ENCODE measurements around the gene TUSC2. TPM values are rescaled to one million over a fixed set of nuclear protein-coding genes. Genes with fewer than 3 reads are reported as not detected.

Gene TUSC2
- total RNA-seq, 1 experiment from 2014 or later = 29.2 TPM

- Mint-ChIP-seq H3K4me1 (ENCODE audit: low read depth, unreplicated experiment) (peaks cover 24% of the 10 kb centered on the region), H3K27ac (ENCODE audit: unreplicated experiment) (peak within 1 kb of the TSS; percentile 85), H3K36me3 (ENCODE audit: insufficient read depth, unreplicated experiment) (peaks cover 28% of the 10 kb centered on the region), H3K9me3 (ENCODE audit: low read depth, unreplicated experiment) (no peaks in the 10 kb centered on the region), H3K27me3 (ENCODE audit: unreplicated experiment) (no peaks in the 10 kb centered on the region), H3K4me3 (ENCODE audit: low read depth, unreplicated experiment) (peak within 1 kb of the TSS; percentile 96)
- intact Hi-C loops (cut with micrococcal nuclease; ENCODE audit: unreplicated experiment) = no loop called here
- TF ChIP-seq CTCF (IDR thresholded peaks at IDR 0.05; ENCODE audit: unreplicated experiment) = peak; percentile 46
- CTCF ChIA-PET = interaction anchor here (0.6 to 1.6 kb wide), 7 partner anchors 18 to 72 kb away, joined by 3 to 7 read pairs (median 5); no protein-coding TSS in a partner anchor
- peak; percentile 99 for DNase-seq
- TSS peak; percentile 38 for BruUV-seq (replicated peaks)
Observed at GRCh38 chr3:50298836-50299637, 29.0 kb downstream of the TUSC2 start, which contains the start of the genes HYAL3 and NAA80. TSS of gene HYAL3 (minus strand) at chr3:50299405. CDS start at chr3:50295602, 3,803 bp downstream. TSS of gene NAA80 (minus strand) at chr3:50299405. CDS start at chr3:50297463, 1,942 bp downstream.

GRCh38 chr3:50297896-50298725 is 29.9 kb downstream of the TUSC2 start:
- peaks cover 25% of the 10 kb centered on the region for H3K4me1 Mint-ChIP-seq (ENCODE audit: low read depth, unreplicated experiment)
- CTCF ChIA-PET = no interaction called here
- BruUV-seq (replicated peaks) = no TSS peak
- peak overlapping the region; percentile 85 for H3K27ac Mint-ChIP-seq (ENCODE audit: unreplicated experiment)
- H3K4me3 Mint-ChIP-seq (ENCODE audit: low read depth, unreplicated experiment) = peak overlapping the region; percentile 96
- intact Hi-C loops (cut with micrococcal nuclease; ENCODE audit: unreplicated experiment) = no loop called here
- H3K9me3 Mint-ChIP-seq (ENCODE audit: low read depth, unreplicated experiment) = no peaks in the 10 kb centered on the region
- no peak for DNase-seq
- peaks cover 28% of the 10 kb centered on the region for H3K36me3 Mint-ChIP-seq (ENCODE audit: insufficient read depth, unreplicated experiment)
- no peak for TF ChIP-seq CTCF (IDR thresholded peaks at IDR 0.05; ENCODE audit: unreplicated experiment)
- no peaks in the 10 kb centered on the region for H3K27me3 Mint-ChIP-seq (ENCODE audit: unreplicated experiment)

- CTCF ChIA-PET = no interaction called here
- TF ChIP-seq CTCF (IDR thresholded peaks at IDR 0.05; ENCODE audit: unreplicated experiment) = no peak
- no peak for DNase-seq
- no TSS peak for BruUV-seq (replicated peaks)
- Mint-ChIP-seq H3K4me1 (ENCODE audit: low read depth, unreplicated experiment) (peaks cover 25% of the 10 kb centered on the region), H3K36me3 (ENCODE audit: insufficient read depth, unreplicated experiment) (peaks cover 33% of the 10 kb centered on the region), H3K27me3 (ENCODE audit: unreplicated experiment) (no peaks in the 10 kb centered on the region), H3K9me3 (ENCODE audit: low read depth, unreplicated experiment) (no peaks in the 10 kb centered on the region), H3K4me3 (ENCODE audit: low read depth, unreplicated experiment) (no peak overlapping the region), H3K27ac (ENCODE audit: unreplicated experiment) (no peak overlapping the region)
- intact Hi-C loops (cut with micrococcal nuclease; ENCODE audit: unreplicated experiment) = no loop called here
Observed at GRCh38 chr3:50297384-50297775, 30.6 kb downstream of the TUSC2 start.

GRCh38 chr3:50296721-50297383 is 31.2 kb downstream of the TUSC2 start:
- Mint-ChIP-seq H3K27ac (ENCODE audit: unreplicated experiment) (no peak overlapping the region), H3K36me3 (ENCODE audit: insufficient read depth, unreplicated experiment) (peaks cover 38% of the 10 kb centered on the region), H3K27me3 (ENCODE audit: unreplicated experiment) (no peaks in the 10 kb centered on the region), H3K9me3 (ENCODE audit: low read depth, unreplicated experiment) (no peaks in the 10 kb centered on the region), H3K4me3 (ENCODE audit: low read depth, unreplicated experiment) (no peak overlapping the region), H3K4me1 (ENCODE audit: low read depth, unreplicated experiment) (peaks cover 26% of the 10 kb centered on the region)
- TF ChIP-seq CTCF (IDR thresholded peaks at IDR 0.05; ENCODE audit: unreplicated experiment) = no peak
- CTCF ChIA-PET = no interaction called here
- intact Hi-C loops (cut with micrococcal nuclease; ENCODE audit: unreplicated experiment) = no loop called here
- BruUV-seq (replicated peaks) = no TSS peak
- DNase-seq = no peak

Measured in Calu3 (cell line).